Type B pancreatic cell (in vitro differentiated cells): ENCODE results near the gene CXCL11. TPM values are rescaled to one million over a fixed set of nuclear protein-coding genes. Genes with fewer than 3 reads are reported as not detected.

Experiments
- DNase-seq: peaks from one replicate; pipeline ENCODE4 v3.0.0; 2021; ENCODE audit warnings: mixed read lengths; ENCODE audit not compliant: unreplicated experiment; ENCODE audit errors: extremely low spot score
- H3K27ac Mint-ChIP-seq: 2 replicates; pipeline ENCODE4 v1.8.0; 2021; ENCODE audit warnings: mild to moderate bottlenecking, mixed read lengths
- H3K27me3 Mint-ChIP-seq: 2 replicates; pipeline ENCODE4 v1.8.0; 2021; ENCODE audit warnings: mixed read lengths
- H3K36me3 Mint-ChIP-seq: 2 replicates; pipeline ENCODE4 v1.8.0; 2021; ENCODE audit warnings: mixed read lengths
- H3K4me1 Mint-ChIP-seq: one replicate; pipeline ENCODE4 v1.8.0; 2021; ENCODE audit warnings: mixed read lengths; ENCODE audit not compliant: unreplicated experiment
- H3K4me3 Mint-ChIP-seq: 2 replicates; pipeline ENCODE4 v1.8.0; 2021; ENCODE audit warnings: mild to moderate bottlenecking, mixed read lengths
- H3K9me3 Mint-ChIP-seq: 2 replicates; pipeline ENCODE4 v1.8.0; 2021; ENCODE audit warnings: mixed read lengths
- CTCF ChIP-seq: fragments of 200-600 bp; sonication (generic); conservative IDR thresholded peaks from 2 replicates; pipeline ENCODE4 v1.5.0; 2021; ENCODE audit warnings: antibody characterized with exemption, mild to moderate bottlenecking
- total RNA-seq: library from RNA; stranded (reverse); gene quantifications from 2 replicates; pipeline ENCODE4 v1.2.1, GENCODE V29; 2021; ENCODE audit warnings: low replicate concordance

CXCL11 gene
- total RNA-seq, 1 donor from 2014 or later, result not detected

DNA sequence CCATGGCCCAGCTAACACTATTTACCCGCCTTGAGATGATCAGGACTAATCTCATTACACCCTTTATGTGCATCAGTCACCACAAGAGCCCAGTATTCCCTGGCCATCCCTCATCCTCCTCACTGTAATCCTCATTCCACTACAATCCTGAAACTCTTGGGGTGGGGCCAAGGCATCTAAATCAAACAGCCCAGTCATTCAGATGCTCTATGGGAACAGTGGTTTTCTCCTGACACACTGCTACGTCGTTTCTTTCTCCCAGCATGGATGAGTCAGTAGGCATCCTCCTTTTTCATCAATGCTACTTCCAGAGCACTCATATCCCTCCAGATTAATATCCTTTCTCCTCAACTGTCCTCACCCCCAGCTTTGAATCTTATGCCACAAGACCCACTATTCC, 50.8 kb downstream of the CXCL11 start:
- no peak for DNase-seq
- Mint-ChIP-seq H3K36me3 (peaks cover 38% of the 10 kb centered on the region), H3K4me3 (no peak overlapping the region), H3K27ac (no peak overlapping the region), H3K4me1 (peaks cover 18% of the 10 kb centered on the region), H3K9me3 (no peaks in the 10 kb centered on the region), H3K27me3 (no peaks in the 10 kb centered on the region)
- no peak for TF ChIP-seq CTCF

Other genes with a start within 250 kb of the CXCL11 start
- not detected in 2 replicates for gene PPEF2, start 133.6 kb downstream of the CXCL11 start, total RNA-seq
- gene NAAA, start 95.1 kb downstream of the CXCL11 start, total RNA-seq, result 10.7 and 20.2 TPM in 2 replicates
- 39.2 and 44.8 TPM in 2 replicates for gene SDAD1, start 45.1 kb downstream of the CXCL11 start, total RNA-seq
- gene CXCL9, start 28.6 kb downstream of the CXCL11 start, total RNA-seq, result not detected in 2 replicates
- gene CXCL10, start 12.6 kb downstream of the CXCL11 start, total RNA-seq, result 0.31 and 0.60 TPM in 2 replicates
- gene ART3, start 38.6 kb upstream of the CXCL11 start, total RNA-seq, result not detected in 2 replicates
- gene NUP54, start 112.3 kb upstream of the CXCL11 start, total RNA-seq, result 38.0 and 55.4 TPM in 2 replicates
- 102 and 107 TPM in 2 replicates for gene SCARB2, start 177.8 kb upstream of the CXCL11 start, total RNA-seq
- gene FAM47E, start 215.7 kb upstream of the CXCL11 start, total RNA-seq, result 3.8 and 5.4 TPM in 2 replicates